SK-N-MC (cell line): ENCODE measurements around the gene PEX11G.

Experiments used
- EZH2 ChIP-seq: fragments of 200-600 bp; sonication (generic); IDR thresholded peaks from one replicate; pipeline ENCODE4 v1.6.1; 2017; ENCODE audit warnings: antibody characterized with exemption
- FOXP2 ChIP-seq: optimal IDR thresholded peaks from 2 replicates; pipeline ENCODE3; 2011; ENCODE audit warnings: mild to moderate bottlenecking, moderate library complexity; ENCODE audit not compliant: insufficient read depth; ENCODE audit errors: extremely low read length, control extremely low read depth
- POLR2AphosphoS5 ChIP-seq: IDR thresholded peaks from 2 replicates; pipeline ENCODE4 v1.6.1; 2012; ENCODE audit warnings: mild to moderate bottlenecking, low read depth, low read length, borderline replicate concordance

GRCh38 chr19:7515645-7516151 lies 26.9 kb upstream of the PEX11G start, which contains the start of gene ZNF358:
- TF ChIP-seq EZH2 (no peak), POLR2AphosphoS5 (no peak), FOXP2 (no peak)
